ENCODE results near the gene ABI3. TPM values are rescaled to one million over a fixed set of nuclear protein-coding genes. Genes with fewer than 3 reads are reported as not detected.

ABI3 gene
- polyA plus RNA-seq, 4 donors = 2.7 to 18.6 (median 8.7) TPM

DNA sequence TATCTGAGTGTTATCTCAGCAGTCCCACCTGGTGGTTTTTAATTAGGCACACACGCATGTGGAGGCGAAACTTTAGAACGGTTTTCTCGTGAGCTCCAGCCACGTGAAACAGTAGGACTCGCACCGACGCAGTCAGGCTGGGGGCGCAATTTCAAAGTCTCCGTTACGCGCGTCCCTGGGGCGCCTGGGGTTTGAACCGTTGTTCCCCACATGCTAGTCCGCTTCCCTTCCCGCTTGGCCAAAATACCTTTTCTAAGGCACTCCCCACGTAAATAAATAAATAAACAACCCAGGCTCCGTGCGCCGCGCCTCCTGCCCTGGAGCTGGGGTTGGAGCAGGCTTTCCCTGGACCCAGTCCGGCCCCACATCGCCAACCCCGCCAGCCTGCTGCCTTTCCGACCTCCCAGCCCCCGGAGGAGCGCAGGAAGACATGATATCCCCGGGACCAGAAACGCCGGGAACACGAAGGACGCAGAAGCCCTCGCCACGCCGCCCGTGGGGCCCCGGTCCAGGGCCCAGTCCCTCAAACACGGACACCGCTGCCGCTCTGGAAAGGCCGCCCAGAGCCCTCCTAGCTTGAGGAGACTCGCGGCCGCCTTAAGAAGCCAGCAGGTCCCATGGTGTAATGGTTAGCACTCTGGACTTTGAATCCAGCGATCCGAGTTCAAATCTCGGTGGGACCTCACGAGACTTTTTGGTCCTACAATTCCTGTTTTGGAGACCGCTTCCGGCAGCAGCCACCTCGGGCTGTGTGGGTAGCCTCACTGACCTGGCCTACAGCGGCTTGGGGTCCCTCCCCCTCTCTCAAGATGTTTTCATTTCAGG is 18.4 kb upstream of the ABI3 start:
- FAIRE-seq = no peak
- DNase-seq = peak; percentile 90 to 95
- Histone ChIP-seq H3K4me3 (ENCODE audit: low read depth in 1 of 3, low read length in 3 of 3) (peak overlapping the region; percentile 71 to 96 (median 73)), H3K27ac (ENCODE audit: low read depth in 1 of 3, low read length in 2 of 3) (peak overlapping the region; percentile 92 to 98 (median 97)), H3K4me1 (ENCODE audit: control insufficient read depth in 3 of 3, insufficient read depth in 2 of 3, low read depth in 1 of 3, low read length in 2 of 3) (peaks cover 0 to 7% (median 0%) of the 10 kb centered on the region in 3 donors), H3K9me3 (ENCODE audit: control insufficient read depth in 2 of 2, insufficient read depth in 1 of 2, low read depth in 1 of 2, low read length in 1 of 2) (no peaks in the 10 kb centered on the region), H3K27me3 (ENCODE audit: control insufficient read depth in 3 of 3, insufficient read depth in 3 of 3, low read length in 3 of 3) (peaks cover 0 to 3% (median 0%) of the 10 kb centered on the region in 3 donors), H3K36me3 (ENCODE audit: control insufficient read depth in 3 of 3, insufficient read depth in 2 of 3, low read depth in 1 of 3, low read length in 3 of 3) (no peaks in the 10 kb centered on the region)
- 0 to 1% (median 0%) methylated on average over 50 to 53 of the region's 53 CpGs for WGBS, 3 donors

DNA sequence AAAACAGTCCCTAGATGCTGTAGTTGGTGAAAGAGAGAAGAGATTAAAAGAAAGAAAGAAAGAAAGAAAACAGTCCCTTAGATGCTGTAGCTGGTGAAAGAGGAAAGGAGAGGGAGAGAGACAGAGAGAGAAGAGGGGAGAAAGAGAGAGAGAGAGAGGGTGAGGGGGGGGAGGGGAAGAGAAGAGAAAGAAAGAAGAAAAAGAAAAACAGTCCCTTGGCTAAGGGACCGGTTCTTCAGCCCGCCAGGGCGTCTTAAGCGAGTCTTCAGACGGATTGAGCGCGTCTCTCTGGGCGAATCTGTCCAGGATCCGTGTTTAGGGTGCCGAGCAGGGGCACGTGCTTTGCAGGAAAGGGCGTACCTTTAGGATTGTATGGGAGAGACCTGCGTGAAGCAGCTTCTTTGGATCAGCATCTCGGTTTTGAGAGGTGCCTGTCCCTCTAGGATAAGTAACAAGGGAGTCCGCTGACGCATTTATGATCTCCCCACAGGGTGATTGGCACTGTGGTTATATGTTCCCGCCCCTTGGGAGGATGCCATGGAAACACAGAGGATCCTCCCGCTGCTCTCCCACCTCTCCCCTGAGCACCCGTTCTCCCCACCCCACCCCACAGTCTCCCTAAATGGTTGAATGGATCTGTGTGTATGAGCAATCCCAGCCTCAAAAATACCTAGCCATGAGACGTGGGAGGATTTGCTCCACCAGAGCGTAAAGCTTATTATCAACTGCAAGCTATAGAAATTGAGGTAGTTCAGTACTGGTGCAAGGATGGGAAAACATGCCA is 16.8 kb upstream of the ABI3 start:
- FAIRE-seq (no peak), DNase-seq (peak in 1 of 2 donors; percentile 78)
- no peaks in the 10 kb centered on the region for H3K9me3 ChIP-seq (ENCODE audit: control insufficient read depth in 2 of 2, insufficient read depth in 1 of 2, low read depth in 1 of 2, low read length in 1 of 2)
- H3K4me1 ChIP-seq (ENCODE audit: control insufficient read depth in 3 of 3, insufficient read depth in 2 of 3, low read depth in 1 of 3, low read length in 2 of 3) = peaks cover 0 to 7% (median 0%) of the 10 kb centered on the region in 3 donors
- H3K36me3 ChIP-seq (ENCODE audit: control insufficient read depth in 3 of 3, insufficient read depth in 2 of 3, low read depth in 1 of 3, low read length in 3 of 3) = no peaks in the 10 kb centered on the region
- H3K4me3 ChIP-seq (ENCODE audit: low read depth in 1 of 3, low read length in 3 of 3) = peak overlapping the region in 2 of 3 donors; percentile 8 to 96
- WGBS, 3 donors = 8 to 11% (median 8%) methylated on average over 21 of the region's 21 CpGs
- peaks cover 0 to 3% (median 0%) of the 10 kb centered on the region in 3 donors for H3K27me3 ChIP-seq (ENCODE audit: control insufficient read depth in 3 of 3, insufficient read depth in 3 of 3, low read length in 3 of 3)
- H3K27ac ChIP-seq (ENCODE audit: low read depth in 1 of 3, low read length in 2 of 3) = peak overlapping the region in 2 of 3 donors; percentile 18 to 97

DNA sequence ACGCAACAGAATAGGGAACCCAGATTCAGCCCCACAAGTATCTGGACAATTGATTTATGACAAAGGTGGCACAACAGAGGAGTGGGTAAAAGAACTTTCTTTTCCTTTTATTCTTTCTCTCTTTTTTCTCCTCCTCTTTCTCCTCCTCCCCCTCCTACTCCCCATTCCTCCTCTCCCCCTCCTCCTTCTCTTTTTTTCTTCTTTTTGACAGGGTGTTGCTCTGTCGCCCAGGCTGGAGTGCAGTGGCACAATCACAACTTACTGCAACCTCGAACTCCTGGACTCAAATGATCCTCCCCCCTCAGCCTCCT is 16.3 kb upstream of the ABI3 start:
- 52 to 65% (median 61%) methylated on average over 3 of the region's 3 CpGs for WGBS, 3 donors
- H3K27ac ChIP-seq (ENCODE audit: low read depth in 1 of 3, low read length in 2 of 3) = no peak overlapping the region
- peaks cover 0 to 3% (median 0%) of the 10 kb centered on the region in 3 donors for H3K27me3 ChIP-seq (ENCODE audit: control insufficient read depth in 3 of 3, insufficient read depth in 3 of 3, low read length in 3 of 3)
- H3K9me3 ChIP-seq (ENCODE audit: control insufficient read depth in 2 of 2, insufficient read depth in 1 of 2, low read depth in 1 of 2, low read length in 1 of 2) = no peaks in the 10 kb centered on the region
- peaks cover 0 to 7% (median 0%) of the 10 kb centered on the region in 3 donors for H3K4me1 ChIP-seq (ENCODE audit: control insufficient read depth in 3 of 3, insufficient read depth in 2 of 3, low read depth in 1 of 3, low read length in 2 of 3)
- H3K4me3 ChIP-seq (ENCODE audit: low read depth in 1 of 3, low read length in 3 of 3) = no peak overlapping the region
- H3K36me3 ChIP-seq (ENCODE audit: control insufficient read depth in 3 of 3, insufficient read depth in 2 of 3, low read depth in 1 of 3, low read length in 3 of 3) = no peaks in the 10 kb centered on the region
- no peak for DNase-seq
- no peak for FAIRE-seq

DNA sequence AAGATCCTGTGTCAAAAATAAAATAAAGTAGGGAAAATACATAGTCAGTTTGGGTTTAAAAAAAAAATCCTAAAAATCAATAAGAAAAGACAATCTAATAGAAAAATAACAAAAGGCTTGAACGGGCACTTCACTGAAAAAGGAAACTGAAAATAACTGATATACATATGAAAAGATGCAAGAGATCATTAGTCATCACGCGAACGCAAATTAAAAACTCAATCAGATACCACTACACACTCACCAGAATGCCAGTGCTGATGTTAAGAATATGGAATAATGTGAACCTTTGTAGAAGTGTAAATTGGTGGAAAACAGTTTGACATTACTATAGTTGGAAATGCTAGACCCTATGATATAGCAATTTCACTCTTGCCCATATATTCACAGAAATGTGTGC is 14.8 kb upstream of the ABI3 start:
- peaks cover 0 to 7% (median 0%) of the 10 kb centered on the region in 3 donors for H3K4me1 ChIP-seq (ENCODE audit: control insufficient read depth in 3 of 3, insufficient read depth in 2 of 3, low read depth in 1 of 3, low read length in 2 of 3)
- no peak overlapping the region for H3K4me3 ChIP-seq (ENCODE audit: low read depth in 1 of 3, low read length in 3 of 3)
- DNase-seq = no peak
- no peak overlapping the region for H3K27ac ChIP-seq (ENCODE audit: low read depth in 1 of 3, low read length in 2 of 3)
- H3K27me3 ChIP-seq (ENCODE audit: control insufficient read depth in 3 of 3, insufficient read depth in 3 of 3, low read length in 3 of 3) = peaks cover 0 to 3% (median 0%) of the 10 kb centered on the region in 3 donors
- FAIRE-seq = no peak
- no peaks in the 10 kb centered on the region for H3K9me3 ChIP-seq (ENCODE audit: control insufficient read depth in 2 of 2, insufficient read depth in 1 of 2, low read depth in 1 of 2, low read length in 1 of 2)
- H3K36me3 ChIP-seq (ENCODE audit: control insufficient read depth in 3 of 3, insufficient read depth in 2 of 3, low read depth in 1 of 3, low read length in 3 of 3) = no peaks in the 10 kb centered on the region
- WGBS, 3 donors = 25 to 55% (median 42%) methylated on average over 4 of the region's 4 CpGs

DNA sequence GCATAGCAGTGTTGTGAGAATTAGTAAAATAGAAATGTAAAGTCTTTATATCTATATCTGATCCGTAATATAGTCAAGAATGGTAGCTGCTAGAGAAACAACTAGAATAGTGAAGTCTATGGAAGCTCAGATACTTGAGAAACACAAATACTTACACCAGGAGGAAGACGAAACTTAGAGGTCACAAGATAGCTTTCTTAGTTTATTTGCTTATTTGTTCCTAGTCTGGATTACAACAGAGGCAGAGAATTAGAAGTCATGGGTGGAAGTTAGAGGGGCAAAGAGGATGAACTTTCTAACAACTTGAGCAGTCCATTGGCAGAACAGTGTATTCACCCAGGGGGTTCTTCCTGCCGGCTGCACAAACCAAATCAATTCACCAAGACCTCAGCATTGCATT is 14.0 kb upstream of the ABI3 start:
- DNase-seq = no peak
- H3K9me3 ChIP-seq (ENCODE audit: control insufficient read depth in 2 of 2, insufficient read depth in 1 of 2, low read depth in 1 of 2, low read length in 1 of 2) = no peaks in the 10 kb centered on the region
- peaks cover 0 to 7% (median 0%) of the 10 kb centered on the region in 3 donors for H3K4me1 ChIP-seq (ENCODE audit: control insufficient read depth in 3 of 3, insufficient read depth in 2 of 3, low read depth in 1 of 3, low read length in 2 of 3)
- H3K4me3 ChIP-seq (ENCODE audit: low read depth in 1 of 3, low read length in 3 of 3) = no peak overlapping the region
- no peak overlapping the region for H3K27ac ChIP-seq (ENCODE audit: low read depth in 1 of 3, low read length in 2 of 3)
- no peaks in the 10 kb centered on the region for H3K36me3 ChIP-seq (ENCODE audit: control insufficient read depth in 3 of 3, insufficient read depth in 2 of 3, low read depth in 1 of 3, low read length in 3 of 3)
- FAIRE-seq = no peak
- WGBS, 3 donors = 85 to 94% (median 89%) methylated on average over 3 of the region's 3 CpGs
- H3K27me3 ChIP-seq (ENCODE audit: control insufficient read depth in 3 of 3, insufficient read depth in 3 of 3, low read length in 3 of 3) = peaks cover 0 to 4% (median 0%) of the 10 kb centered on the region in 3 donors

DNA sequence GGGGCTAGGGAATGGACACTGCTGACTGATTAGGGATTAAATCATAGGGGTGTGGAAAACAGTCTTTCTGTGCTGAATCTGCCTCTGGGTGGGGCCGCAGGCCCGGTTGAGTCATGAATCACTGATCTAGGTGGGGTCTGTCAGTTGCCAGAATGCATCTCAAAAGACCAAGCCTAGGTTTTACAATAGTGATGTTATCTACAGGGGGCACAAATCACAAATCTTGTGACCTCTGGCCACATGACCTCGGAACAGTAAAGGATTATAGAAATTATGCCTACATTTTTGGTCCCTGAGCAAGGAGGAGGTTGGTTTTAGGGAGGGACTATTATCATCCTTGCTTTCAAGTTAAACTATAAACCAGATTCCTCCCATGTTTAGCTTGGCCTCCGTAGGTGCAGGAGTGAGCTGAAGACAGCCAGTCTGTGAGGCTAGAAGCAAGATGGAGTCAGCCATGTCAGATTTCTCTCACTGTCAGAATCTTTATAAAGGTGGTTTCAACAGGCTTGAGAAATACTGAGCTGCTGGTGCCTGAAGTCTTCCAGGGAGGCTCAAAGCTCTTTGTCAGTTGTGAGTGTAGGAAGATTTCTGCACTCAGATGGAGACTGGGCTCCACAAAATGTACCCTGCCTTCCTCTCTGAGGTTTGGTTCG is 13.0 kb upstream of the ABI3 start:
- H3K9me3 ChIP-seq (ENCODE audit: control insufficient read depth in 2 of 2, insufficient read depth in 1 of 2, low read depth in 1 of 2, low read length in 1 of 2) = no peaks in the 10 kb centered on the region
- H3K27ac ChIP-seq (ENCODE audit: low read depth in 1 of 3, low read length in 2 of 3) = no peak overlapping the region
- peaks cover 0 to 7% (median 0%) of the 10 kb centered on the region in 3 donors for H3K4me1 ChIP-seq (ENCODE audit: control insufficient read depth in 3 of 3, insufficient read depth in 2 of 3, low read depth in 1 of 3, low read length in 2 of 3)
- H3K36me3 ChIP-seq (ENCODE audit: control insufficient read depth in 3 of 3, insufficient read depth in 2 of 3, low read depth in 1 of 3, low read length in 3 of 3) = no peaks in the 10 kb centered on the region
- no peak overlapping the region for H3K4me3 ChIP-seq (ENCODE audit: low read depth in 1 of 3, low read length in 3 of 3)
- WGBS, 3 donors = 30 to 42% (median 31%) methylated on average over 5 of the region's 5 CpGs
- peaks cover 0 to 4% (median 0%) of the 10 kb centered on the region in 3 donors for H3K27me3 ChIP-seq (ENCODE audit: control insufficient read depth in 3 of 3, insufficient read depth in 3 of 3, low read length in 3 of 3)
- DNase-seq (no peak), FAIRE-seq (no peak)

DNA sequence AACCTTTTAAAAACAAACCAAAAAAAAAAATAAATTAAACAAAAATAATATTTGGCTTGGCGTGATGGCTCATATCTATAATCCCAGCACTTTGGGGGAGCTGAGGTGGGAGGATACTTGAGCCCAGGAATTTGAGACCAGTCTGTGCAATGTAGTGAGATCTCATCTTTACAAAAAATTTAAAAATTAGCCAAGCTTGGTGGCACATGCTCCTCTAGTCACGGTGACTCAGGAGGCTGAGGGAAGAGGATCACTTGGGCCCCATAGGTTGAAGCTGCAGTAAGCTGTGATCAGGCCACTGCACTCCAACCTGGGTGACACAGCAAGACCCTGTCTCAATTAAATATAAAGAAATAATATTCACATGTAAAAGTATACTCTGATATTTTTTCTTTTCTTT is 12.3 kb upstream of the ABI3 start:
- Histone ChIP-seq H3K9me3 (ENCODE audit: control insufficient read depth in 2 of 2, insufficient read depth in 1 of 2, low read depth in 1 of 2, low read length in 1 of 2) (no peaks in the 10 kb centered on the region), H3K27ac (ENCODE audit: low read depth in 1 of 3, low read length in 2 of 3) (no peak overlapping the region), H3K36me3 (ENCODE audit: control insufficient read depth in 3 of 3, insufficient read depth in 2 of 3, low read depth in 1 of 3, low read length in 3 of 3) (no peaks in the 10 kb centered on the region), H3K4me1 (ENCODE audit: control insufficient read depth in 3 of 3, insufficient read depth in 2 of 3, low read depth in 1 of 3, low read length in 2 of 3) (peaks cover 0 to 7% (median 0%) of the 10 kb centered on the region in 3 donors), H3K4me3 (ENCODE audit: low read depth in 1 of 3, low read length in 3 of 3) (no peak overlapping the region), H3K27me3 (ENCODE audit: control insufficient read depth in 3 of 3, insufficient read depth in 3 of 3, low read length in 3 of 3) (peaks cover 0 to 4% (median 0%) of the 10 kb centered on the region in 3 donors)
- 82 to 92% (median 88%) methylated on average over 2 of the region's 2 CpGs for WGBS, 3 donors
- FAIRE-seq = no peak
- DNase-seq = no peak

DNA sequence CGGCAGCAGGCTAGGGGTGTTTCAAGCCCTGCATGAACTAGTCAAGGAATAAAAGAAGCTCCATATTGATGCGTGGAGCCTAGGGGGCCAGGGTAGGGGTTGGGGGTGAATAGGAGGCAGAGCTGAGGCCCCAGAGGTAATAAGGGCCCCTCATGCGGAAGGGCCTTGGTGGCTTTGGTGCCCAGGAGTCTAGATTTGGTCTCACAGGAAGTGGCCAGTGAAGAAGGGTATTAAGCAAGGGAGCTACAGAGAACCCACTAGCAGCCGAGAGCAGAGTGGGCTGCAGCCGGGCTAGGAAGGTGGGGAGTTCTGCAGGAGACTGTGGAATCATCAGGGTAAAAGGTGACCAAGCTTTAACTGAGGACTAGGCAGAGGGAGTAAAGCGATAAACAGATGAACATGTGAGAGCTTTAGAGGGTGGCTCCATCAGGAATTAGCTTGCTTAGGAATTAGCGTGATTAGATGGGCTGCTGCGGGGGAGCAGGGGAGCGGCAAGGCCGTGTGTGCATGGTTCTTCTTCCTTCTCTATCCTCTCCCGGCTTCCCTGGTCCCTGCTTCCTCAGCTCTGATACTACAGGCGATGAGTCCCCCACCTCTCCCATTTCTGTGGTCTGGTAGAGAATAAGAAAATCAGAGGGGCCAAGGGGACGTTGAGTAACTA is 10.0 kb upstream of the ABI3 start:
- no peak overlapping the region for H3K4me3 ChIP-seq (ENCODE audit: low read depth in 1 of 3, low read length in 3 of 3)
- H3K27ac ChIP-seq (ENCODE audit: low read depth in 1 of 3, low read length in 2 of 3) = peak overlapping the region in 1 of 3 donors; percentile 11
- no peak for FAIRE-seq
- WGBS, 3 donors = 84 to 95% (median 86%) methylated on average over 13 of the region's 13 CpGs
- no peaks in the 10 kb centered on the region for H3K4me1 ChIP-seq (ENCODE audit: control insufficient read depth in 3 of 3, insufficient read depth in 2 of 3, low read depth in 1 of 3, low read length in 2 of 3)
- DNase-seq = no peak
- H3K27me3 ChIP-seq (ENCODE audit: control insufficient read depth in 3 of 3, insufficient read depth in 3 of 3, low read length in 3 of 3) = peaks cover 0 to 5% (median 0%) of the 10 kb centered on the region in 3 donors
- H3K36me3 ChIP-seq (ENCODE audit: control insufficient read depth in 3 of 3, insufficient read depth in 2 of 3, low read depth in 1 of 3, low read length in 3 of 3) = no peaks in the 10 kb centered on the region
- H3K9me3 ChIP-seq (ENCODE audit: control insufficient read depth in 2 of 2, insufficient read depth in 1 of 2, low read depth in 1 of 2, low read length in 1 of 2) = no peaks in the 10 kb centered on the region

All from small intestine (tissue), 7 donors.